ENCODE data around the gene PHRF1. TPM values are rescaled to one million over a fixed set of nuclear protein-coding genes. Genes with fewer than 3 reads are reported as not detected.

The PHRF1 gene
- total and polyA plus RNA-seq, 7 donors, result 6.6 to 29.3 (median 16.1) TPM

DNA sequence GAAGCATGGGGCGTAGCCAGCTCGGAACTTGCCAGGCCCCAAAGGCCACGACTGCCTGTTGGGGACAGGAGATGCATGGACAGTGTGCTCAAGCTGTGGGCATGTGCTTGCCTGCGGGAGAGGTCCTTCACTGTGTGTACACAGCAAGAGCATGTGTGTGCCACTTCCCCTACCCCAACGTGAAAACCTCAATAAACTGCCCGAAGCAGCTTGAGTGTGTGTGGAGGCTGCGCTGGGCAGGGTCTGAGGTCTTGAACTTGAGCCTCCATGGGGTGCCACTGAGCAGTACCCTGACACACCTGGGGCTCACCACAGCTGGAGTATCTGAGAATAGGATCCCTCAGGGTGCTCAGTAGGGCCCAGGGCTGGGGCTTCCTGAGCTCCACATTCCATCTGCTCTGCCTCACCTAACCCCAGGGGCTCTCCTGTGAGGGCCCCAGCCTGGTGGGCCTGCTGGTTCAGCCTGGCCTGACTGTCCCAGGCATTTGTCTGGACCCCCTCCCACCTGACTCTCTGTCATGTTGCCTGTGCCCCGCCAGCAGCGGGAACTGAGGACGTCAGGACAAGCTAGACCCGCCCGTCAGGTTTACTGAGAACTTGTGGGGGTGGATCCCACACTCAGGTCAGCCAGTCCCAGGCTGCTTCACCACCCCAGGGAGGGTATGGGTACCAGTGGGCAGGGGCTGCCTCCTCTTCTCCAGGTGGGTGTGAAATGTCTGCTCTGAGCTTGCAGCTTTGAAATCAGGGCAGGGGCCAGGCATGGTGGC is 12.3 kb upstream of the PHRF1 start:
- TF ChIP-seq POLR2A (IDR thresholded peaks at IDR 0.05) (no peak), EP300 (IDR thresholded peaks at IDR 0.05) (no peak), POLR2AphosphoS5 (IDR thresholded peaks at IDR 0.05) (no peak)
- TF ChIP-seq, protein P1, sequence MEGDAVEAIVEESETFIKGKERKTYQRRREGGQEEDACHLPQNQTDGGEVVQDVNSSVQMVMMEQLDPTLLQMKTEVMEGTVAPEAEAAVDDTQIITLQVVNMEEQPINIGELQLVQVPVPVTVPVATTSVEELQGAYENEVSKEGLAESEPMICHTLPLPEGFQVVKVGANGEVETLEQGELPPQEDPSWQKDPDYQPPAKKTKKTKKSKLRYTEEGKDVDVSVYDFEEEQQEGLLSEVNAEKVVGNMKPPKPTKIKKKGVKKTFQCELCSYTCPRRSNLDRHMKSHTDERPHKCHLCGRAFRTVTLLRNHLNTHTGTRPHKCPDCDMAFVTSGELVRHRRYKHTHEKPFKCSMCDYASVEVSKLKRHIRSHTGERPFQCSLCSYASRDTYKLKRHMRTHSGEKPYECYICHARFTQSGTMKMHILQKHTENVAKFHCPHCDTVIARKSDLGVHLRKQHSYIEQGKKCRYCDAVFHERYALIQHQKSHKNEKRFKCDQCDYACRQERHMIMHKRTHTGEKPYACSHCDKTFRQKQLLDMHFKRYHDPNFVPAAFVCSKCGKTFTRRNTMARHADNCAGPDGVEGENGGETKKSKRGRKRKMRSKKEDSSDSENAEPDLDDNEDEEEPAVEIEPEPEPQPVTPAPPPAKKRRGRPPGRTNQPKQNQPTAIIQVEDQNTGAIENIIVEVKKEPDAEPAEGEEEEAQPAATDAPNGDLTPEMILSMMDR (IDR thresholded peaks at IDR 0.05), result no peak
- no peak overlapping the region for H3K4me3 ChIP-seq
- H3K27me3 ChIP-seq, result peaks cover 4 to 7% (median 6%) of the 10 kb centered on the region in 3 donors
- no peaks in the 10 kb centered on the region for H3K36me3 ChIP-seq
- no peaks in the 10 kb centered on the region for H3K9me3 ChIP-seq
- no peak overlapping the region for H3K27ac ChIP-seq
- intact Hi-C loops (cut with DNase I), result no loop called here
- WGBS, 2 donors, result 69 to 84% methylated on average over 12 of the region's 12 CpGs
- no peak for DNase-seq
- peaks cover 0 to 28% (median 23%) of the 10 kb centered on the region in 4 donors for H3K4me1 ChIP-seq

DNA sequence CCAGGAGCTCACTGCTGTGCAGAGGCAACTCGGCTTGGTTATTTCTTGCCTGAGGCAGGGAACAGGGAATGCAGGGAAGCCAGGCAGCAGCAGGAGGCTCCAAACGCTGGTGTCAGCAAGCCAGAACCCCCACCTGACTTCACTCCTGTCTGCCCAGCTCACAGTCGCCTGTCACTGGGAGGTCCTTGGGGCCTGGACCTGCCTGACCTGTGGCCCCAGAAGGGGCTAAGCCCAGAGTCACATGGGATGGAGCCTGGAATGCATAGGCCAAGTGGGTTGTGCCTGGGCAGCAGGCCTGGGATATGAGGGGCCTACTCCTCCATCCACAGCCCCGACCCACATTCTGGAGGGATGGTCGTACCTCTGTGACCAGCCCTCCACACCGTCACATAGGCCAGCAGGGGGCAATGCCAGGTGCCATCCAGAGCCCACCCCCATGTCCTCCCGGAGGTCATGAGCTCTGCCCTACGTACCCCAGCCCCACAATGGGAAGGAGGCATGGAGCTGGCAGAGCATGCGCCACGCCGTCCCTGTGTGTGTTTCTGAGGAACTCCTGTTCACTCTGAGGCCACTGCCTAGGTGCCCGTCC is 10.3 kb upstream of the PHRF1 start:
- Histone ChIP-seq H3K4me3 (no peak overlapping the region), H3K27me3 (peaks cover 0 to 7% (median 0%) of the 10 kb centered on the region in 3 donors), H3K9me3 (no peaks in the 10 kb centered on the region), H3K4me1 (peaks cover 0 to 24% (median 22%) of the 10 kb centered on the region in 4 donors), H3K36me3 (no peaks in the 10 kb centered on the region), H3K27ac (no peak overlapping the region)
- TF ChIP-seq EP300 (IDR thresholded peaks at IDR 0.05) (no peak), POLR2A (IDR thresholded peaks at IDR 0.05) (no peak), POLR2AphosphoS5 (IDR thresholded peaks at IDR 0.05) (no peak)
- TF ChIP-seq, protein P1 (IDR thresholded peaks at IDR 0.05), result no peak
- WGBS, 2 donors, result 81 to 85% methylated on average over 12 of the region's 12 CpGs
- intact Hi-C loops (cut with DNase I), result no loop called here
- no peak for DNase-seq

DNA sequence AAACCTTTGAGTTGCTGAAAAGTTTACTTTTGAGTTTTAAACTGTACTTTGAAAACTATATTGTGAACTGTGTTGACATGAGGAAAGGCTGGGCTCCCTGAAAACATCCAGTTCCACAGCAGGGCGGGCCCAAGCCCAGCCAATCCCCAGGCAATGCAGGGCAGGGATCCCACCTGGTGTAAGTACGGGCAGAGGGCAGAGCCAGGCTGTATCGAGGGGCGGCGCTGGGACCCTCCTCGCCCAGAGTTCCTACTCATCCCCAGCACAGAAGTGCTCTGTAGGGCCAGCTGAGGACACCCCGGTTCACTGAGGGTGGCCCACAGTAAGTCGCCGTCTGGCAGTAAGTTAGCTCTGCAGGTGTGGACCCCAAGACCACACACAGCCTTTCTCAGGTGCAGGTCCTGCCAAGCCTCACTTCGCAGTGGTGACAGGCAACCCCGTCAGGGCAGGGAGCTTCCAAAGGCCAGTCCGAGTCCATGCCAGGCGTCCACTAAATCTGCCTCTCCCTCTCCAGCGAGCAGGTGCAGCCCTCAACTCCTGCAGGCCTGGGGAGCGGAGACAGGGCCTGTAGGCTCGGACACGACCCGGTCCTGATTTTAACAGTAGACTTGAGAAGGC is 9.2 kb upstream of the PHRF1 start:
- Histone ChIP-seq H3K27ac (peak overlapping the region in 3 of 4 donors; percentile 68 to 87 (median 79)), H3K36me3 (no peaks in the 10 kb centered on the region), H3K4me1 (peaks cover 0 to 16% (median 14%) of the 10 kb centered on the region in 4 donors), H3K9me3 (no peaks in the 10 kb centered on the region), H3K4me3 (no peak overlapping the region), H3K27me3 (no peaks in the 10 kb centered on the region)
- intact Hi-C loops (cut with DNase I), result no loop called here
- TF ChIP-seq EP300 (IDR thresholded peaks at IDR 0.05) (no peak), POLR2A (IDR thresholded peaks at IDR 0.05) (no peak), POLR2AphosphoS5 (IDR thresholded peaks at IDR 0.05) (no peak)
- TF ChIP-seq, protein P1 (IDR thresholded peaks at IDR 0.05), result no peak
- 82 to 92% methylated on average over 18 of the region's 18 CpGs for WGBS, 2 donors
- no peak for DNase-seq

DNA sequence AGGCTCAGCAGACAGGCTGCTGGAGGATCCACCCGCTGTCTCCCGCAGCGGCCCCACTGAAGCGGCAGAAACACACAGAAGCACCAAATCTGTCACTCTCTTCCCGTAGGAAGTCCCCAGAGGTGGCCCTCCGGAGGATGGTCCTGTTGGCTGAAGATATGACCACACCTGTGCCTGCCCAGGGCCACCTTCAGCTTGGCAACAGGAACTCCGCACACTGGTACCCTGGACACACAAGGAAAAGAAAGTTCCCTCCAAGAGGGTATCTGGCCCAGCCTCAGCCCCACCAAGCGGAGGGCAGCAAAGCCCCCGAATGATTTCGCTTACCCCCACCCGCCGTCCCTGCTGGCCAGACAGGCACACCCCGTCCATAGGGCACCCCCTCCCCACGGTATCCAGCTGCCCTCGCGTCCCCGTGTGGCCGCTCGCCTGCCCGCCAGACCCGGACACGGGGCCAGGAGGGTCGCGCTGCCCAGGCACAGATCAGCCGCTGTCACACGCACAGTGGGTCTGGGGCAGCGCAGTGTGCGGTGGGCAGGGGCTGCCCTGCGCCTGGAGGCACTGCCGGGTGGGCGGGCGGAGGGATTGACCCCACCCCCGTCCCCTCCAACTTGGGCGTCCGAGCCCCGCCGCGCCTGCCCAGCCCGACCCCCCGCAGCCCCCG is 8.5 kb upstream of the PHRF1 start:
- intact Hi-C loops (cut with DNase I), result loop anchor here (2.0 kb wide), 1 partner anchor 61 kb away; the partner anchor contains the start of gene RNH1
- H3K27me3 ChIP-seq, result no peaks in the 10 kb centered on the region
- peak overlapping the region; percentile 68 to 87 (median 76) for H3K27ac ChIP-seq
- TF ChIP-seq POLR2A (IDR thresholded peaks at IDR 0.05) (no peak), POLR2AphosphoS5 (IDR thresholded peaks at IDR 0.05) (no peak), EP300 (IDR thresholded peaks at IDR 0.05) (no peak)
- H3K4me3 ChIP-seq, result peak overlapping the region; percentile 37 to 78 (median 62)
- WGBS, 2 donors, result 15 to 27% methylated on average over 41 of the region's 41 CpGs
- no peaks in the 10 kb centered on the region for H3K9me3 ChIP-seq
- no peaks in the 10 kb centered on the region for H3K36me3 ChIP-seq
- H3K4me1 ChIP-seq, result peaks cover 0 to 16% (median 14%) of the 10 kb centered on the region in 4 donors
- DNase-seq, result no peak
